ENCODE measurements around the gene RPS26. TPM values are rescaled to one million over a fixed set of nuclear protein-coding genes. Genes with fewer than 3 reads are reported as not detected.

The RPS26 gene
- total RNA-seq, 2 experiments from 2014 or later: 74.6 to 600 TPM

GRCh38 chr12:56042843-56043242 is 1.1 kb downstream of the RPS26 start:
- peaks cover 48% of the 10 kb centered on the region for H3K36me3 ChIP-seq (ENCODE audit: insufficient read depth, low read length)
- TF ChIP-seq EZH2phosphoT487 (IDR thresholded peaks at IDR 0.05; ENCODE audit: borderline replicate concordance, low read depth, low read length): no peak
- no peak for TF ChIP-seq CTCF (conservative IDR thresholded peaks at IDR 0.05; ENCODE audit: low read length)
- H4K20me1 ChIP-seq (ENCODE audit: insufficient read depth, low read length): peaks cover 22% of the 10 kb centered on the region; the same call in 1 of the 2 replicates
- intact Hi-C loops (cut with micrococcal nuclease; ENCODE audit: unreplicated experiment): loop anchor here (5.0 kb wide), 1 partner anchor 226 kb away; the partner anchor contains the start of genes ORMDL2 and SARNP
- CTCF ChIA-PET (ENCODE audit: unreplicated experiment): no interaction called here
- no peak overlapping the region for H2AFZ ChIP-seq (ENCODE audit: low read length)
- peaks cover 39% of the 10 kb centered on the region for H3K4me1 ChIP-seq (ENCODE audit: insufficient read depth, low read length, poor library complexity, severe bottlenecking)
- peak overlapping the region; percentile 66 for H3K27ac ChIP-seq (ENCODE audit: low read depth, low read length, poor library complexity, severe bottlenecking)
- H3K9me3 ChIP-seq (ENCODE audit: low read length): no peaks in the 10 kb centered on the region
- H3K4me2 ChIP-seq (ENCODE audit: low read length): peak overlapping the region; percentile 96
- POLR2A ChIA-PET: interaction anchor here (1.0 to 1.8 kb wide), 2 partner anchors 74 to 303 kb away, joined by 5 to 6 read pairs; no protein-coding TSS in a partner anchor
- no peaks in the 10 kb centered on the region for H3K9me2 ChIP-seq (ENCODE audit: insufficient read depth, low read length)
- H3K79me2 ChIP-seq (ENCODE audit: insufficient read depth, low read depth, low read length): peaks cover 24% of the 10 kb centered on the region
- BruUV-seq (replicated peaks): no TSS peak
- DNase-seq (ENCODE audit: low spot score): no peak
- peak overlapping the region; percentile 83 for H3K4me3 ChIP-seq (ENCODE audit: low read depth, low read length, poor library complexity, severe bottlenecking)

GRCh38 chr12:56046027-56046780 is 4.5 kb downstream of the RPS26 start:
- Histone ChIP-seq H3K4me1 (ENCODE audit: insufficient read depth, low read length, poor library complexity, severe bottlenecking) (peaks cover 23% of the 10 kb centered on the region), H3K9me2 (ENCODE audit: insufficient read depth, low read length) (no peaks in the 10 kb centered on the region), H3K4me2 (ENCODE audit: low read length) (no peak overlapping the region; the same call in 1 of the 2 replicates), H2AFZ (ENCODE audit: low read length) (no peak overlapping the region), H3K36me3 (ENCODE audit: insufficient read depth, low read length) (peaks cover 50% of the 10 kb centered on the region), H3K27ac (ENCODE audit: low read depth, low read length, poor library complexity, severe bottlenecking) (peak overlapping the region; percentile 58), H4K20me1 (ENCODE audit: insufficient read depth, low read length) (peaks cover 22% of the 10 kb centered on the region; the same call in 1 of the 2 replicates), H3K9me3 (ENCODE audit: low read length) (no peaks in the 10 kb centered on the region), H3K79me2 (ENCODE audit: insufficient read depth, low read depth, low read length) (peaks cover 24% of the 10 kb centered on the region), H3K4me3 (ENCODE audit: low read depth, low read length, poor library complexity, severe bottlenecking) (no peak overlapping the region)
- TF ChIP-seq EZH2phosphoT487 (IDR thresholded peaks at IDR 0.05; ENCODE audit: borderline replicate concordance, low read depth, low read length) (no peak), CTCF (conservative IDR thresholded peaks at IDR 0.05; ENCODE audit: low read length) (no peak)
- BruUV-seq (replicated peaks): no TSS peak
- ChIA-PET POLR2A (interaction anchor here (0.7 kb wide), 1 partner anchor 26 kb away, joined by 3 read pairs; no protein-coding TSS in a partner anchor), CTCF (ENCODE audit: unreplicated experiment) (no interaction called here)
- no peak for DNase-seq (ENCODE audit: low spot score)
- intact Hi-C loops (cut with micrococcal nuclease; ENCODE audit: unreplicated experiment): loop anchor here (2.0 to 5.0 kb wide), 2 partner anchors 73 to 141 kb away; partner anchors contain the start of genes SMARCC2 and ZC3H10
